BJ (cell line): ENCODE results near the gene MRM1. TPM values are rescaled to one million over a fixed set of nuclear protein-coding genes. Genes with fewer than 3 reads are reported as not detected.

Experiments
- CTCF ChIA-PET: fragments of 350-600 bp; formaldehyde crosslinking; extraction: SDS; loops from one replicate; lab custom pipeline; 2021; ENCODE audit warnings: antibody characterized with exemption, inconsistent platforms; lab: Yijun Ruan, JAX
- POLR2A ChIA-PET: fragments of 300-600 bp; sonication (Branson Sonifier 250); formaldehyde crosslinking; extraction: SDS; loops from one replicate; lab custom pipeline; 2021; ENCODE audit warnings: antibody characterized with exemption; lab: Charles Lee
- DNase-seq: peaks from one replicate; pipeline ENCODE4 v3.0.0-alpha.2; 2011; ENCODE audit warnings: low read depth
- H3K27me3 ChIP-seq: 2 replicates; pipeline ENCODE4 v1.6.0; 2011; ENCODE audit warnings: low read length; ENCODE audit not compliant: control insufficient read depth, insufficient read depth
- H3K36me3 ChIP-seq: 2 replicates; pipeline ENCODE4 v1.5.1; 2011; ENCODE audit warnings: low read length; ENCODE audit not compliant: control insufficient read depth, insufficient read depth
- H3K4me3 ChIP-seq: 2 replicates; pipeline ENCODE4 v1.5.1; 2011; ENCODE audit warnings: low read depth, mild to moderate bottlenecking, control low read depth, low read length
- polyA plus RNA-seq: library from polyadenylated mRNA; depleted of rRNA; stranded (reverse); fragments of >200 nt; gene quantifications from 2 replicates; pipeline ENCODE4 v1.2.3, GENCODE V29; 2011
- TF ChIP-seq, protein P1 (sequence below): IDR thresholded peaks from 2 replicates; pipeline ENCODE4 v1.5.1; 2011; ENCODE audit warnings: low read depth, mild to moderate bottlenecking, control low read depth, inconsistent platforms, low read length, moderate library complexity; ENCODE audit not compliant: insufficient read depth

MRM1 gene
- polyA plus RNA-seq, 1 experiment, result 3.9 TPM

DNA sequence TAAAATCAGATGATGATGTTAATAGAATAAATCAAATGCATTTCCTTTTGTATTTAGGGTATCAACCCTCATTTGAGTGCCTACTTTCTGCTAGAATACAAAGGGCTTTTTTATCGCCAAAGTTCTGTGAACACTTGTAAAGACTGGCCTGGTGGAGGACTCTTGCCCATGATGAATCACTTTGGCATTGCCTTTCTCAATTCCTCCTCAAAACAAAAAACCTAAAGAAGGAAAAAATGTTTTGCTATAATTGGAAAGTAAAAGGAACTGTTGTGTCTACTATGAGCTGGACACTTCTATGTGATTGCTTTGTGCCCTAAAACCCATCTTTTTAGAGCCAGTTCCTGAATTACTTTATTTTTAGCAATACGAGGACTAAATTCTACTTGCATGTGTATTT lies 22.7 kb upstream of the MRM1 start:
- TF ChIP-seq, protein P1, sequence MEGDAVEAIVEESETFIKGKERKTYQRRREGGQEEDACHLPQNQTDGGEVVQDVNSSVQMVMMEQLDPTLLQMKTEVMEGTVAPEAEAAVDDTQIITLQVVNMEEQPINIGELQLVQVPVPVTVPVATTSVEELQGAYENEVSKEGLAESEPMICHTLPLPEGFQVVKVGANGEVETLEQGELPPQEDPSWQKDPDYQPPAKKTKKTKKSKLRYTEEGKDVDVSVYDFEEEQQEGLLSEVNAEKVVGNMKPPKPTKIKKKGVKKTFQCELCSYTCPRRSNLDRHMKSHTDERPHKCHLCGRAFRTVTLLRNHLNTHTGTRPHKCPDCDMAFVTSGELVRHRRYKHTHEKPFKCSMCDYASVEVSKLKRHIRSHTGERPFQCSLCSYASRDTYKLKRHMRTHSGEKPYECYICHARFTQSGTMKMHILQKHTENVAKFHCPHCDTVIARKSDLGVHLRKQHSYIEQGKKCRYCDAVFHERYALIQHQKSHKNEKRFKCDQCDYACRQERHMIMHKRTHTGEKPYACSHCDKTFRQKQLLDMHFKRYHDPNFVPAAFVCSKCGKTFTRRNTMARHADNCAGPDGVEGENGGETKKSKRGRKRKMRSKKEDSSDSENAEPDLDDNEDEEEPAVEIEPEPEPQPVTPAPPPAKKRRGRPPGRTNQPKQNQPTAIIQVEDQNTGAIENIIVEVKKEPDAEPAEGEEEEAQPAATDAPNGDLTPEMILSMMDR, result no peak
- POLR2A ChIA-PET, result no interaction called here
- Histone ChIP-seq H3K4me3 (no peak overlapping the region), H3K27me3 (no peaks in the 10 kb centered on the region), H3K36me3 (peaks cover 17% of the 10 kb centered on the region)
- DNase-seq, result no peak
- CTCF ChIA-PET, result no interaction called here

DNA sequence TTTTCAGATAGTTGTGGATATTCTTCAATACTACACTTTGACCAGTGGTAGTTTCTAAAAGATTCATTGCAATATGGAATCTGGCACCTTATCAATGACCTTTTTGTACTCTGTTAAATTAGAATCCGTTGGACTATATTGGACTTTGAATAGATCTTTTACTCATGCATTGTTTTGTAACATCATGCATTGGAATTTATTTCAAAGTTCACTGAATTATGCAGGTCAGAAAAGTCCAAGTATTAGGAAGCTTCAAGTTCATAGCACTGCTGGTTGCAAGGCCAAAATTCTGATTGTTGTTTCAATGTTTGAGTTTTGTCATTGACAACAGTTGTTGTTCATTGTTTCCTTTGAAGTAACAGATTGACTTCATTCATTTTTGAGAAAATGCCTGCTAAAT lies 17.6 kb upstream of the MRM1 start:
- ChIA-PET POLR2A (no interaction called here), CTCF (no interaction called here)
- no peak for DNase-seq
- TF ChIP-seq, protein P1, result no peak
- peaks cover 24% of the 10 kb centered on the region for H3K36me3 ChIP-seq
- H3K27me3 ChIP-seq, result no peaks in the 10 kb centered on the region
- no peak overlapping the region for H3K4me3 ChIP-seq

DNA sequence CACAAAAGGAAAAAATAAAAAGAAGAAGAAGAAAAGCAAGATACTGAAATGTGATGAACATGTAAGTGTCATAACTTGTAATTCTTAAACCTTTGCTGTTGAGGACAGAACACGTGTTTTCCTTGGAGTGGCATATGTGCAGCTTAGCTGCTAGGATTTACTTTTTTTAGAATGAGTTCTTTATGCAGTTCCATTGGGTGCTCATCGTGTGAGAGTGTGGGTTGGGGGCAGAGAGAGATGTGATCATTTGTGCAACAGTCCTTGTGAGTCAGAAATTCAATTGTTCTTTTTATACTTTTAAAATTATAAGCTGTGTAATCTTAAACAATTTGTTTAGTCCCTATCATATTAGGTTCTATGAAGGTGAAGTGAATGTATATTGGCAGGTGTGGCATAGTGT lies 15.2 kb upstream of the MRM1 start:
- Histone ChIP-seq H3K4me3 (no peak overlapping the region), H3K36me3 (peaks cover 16% of the 10 kb centered on the region), H3K27me3 (no peaks in the 10 kb centered on the region)
- no peak for DNase-seq
- CTCF ChIA-PET, result interaction anchor here (1.6 to 1.8 kb wide), 2 partner anchors 16 to 18 kb away, joined by 3 to 10 read pairs; partner anchors contain the start of gene MRM1
- TF ChIP-seq, protein P1, result no peak
- POLR2A ChIA-PET, result no interaction called here

DNA sequence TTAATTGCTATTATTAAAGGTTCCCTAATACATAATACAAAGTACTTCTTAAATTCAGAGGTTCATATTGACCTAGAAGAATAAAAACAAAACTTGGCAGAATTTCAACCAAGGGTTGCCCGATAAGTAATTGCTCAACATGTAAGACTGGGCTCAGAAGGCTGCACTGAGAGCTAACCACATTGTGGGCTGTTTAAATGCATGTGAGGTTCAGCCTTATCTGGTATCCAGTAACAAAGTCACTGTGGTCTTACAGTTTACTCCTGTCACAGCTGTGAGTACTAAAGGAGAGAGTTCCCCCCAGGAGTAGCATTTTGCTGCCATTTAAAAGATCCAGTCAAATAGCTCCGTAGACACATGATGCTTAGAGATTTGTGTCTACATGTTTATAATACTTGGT lies 11.3 kb upstream of the MRM1 start:
- TF ChIP-seq, protein P1, result no peak
- H3K4me3 ChIP-seq, result no peak overlapping the region
- no peak for DNase-seq
- ChIA-PET POLR2A (no interaction called here), CTCF (interaction anchor here (0.7 to 1.0 kb wide), 2 partner anchors 13 to 14 kb away, joined by 3 to 4 read pairs; no protein-coding TSS in a partner anchor)
- no peaks in the 10 kb centered on the region for H3K27me3 ChIP-seq
- peaks cover 10% of the 10 kb centered on the region for H3K36me3 ChIP-seq

DNA sequence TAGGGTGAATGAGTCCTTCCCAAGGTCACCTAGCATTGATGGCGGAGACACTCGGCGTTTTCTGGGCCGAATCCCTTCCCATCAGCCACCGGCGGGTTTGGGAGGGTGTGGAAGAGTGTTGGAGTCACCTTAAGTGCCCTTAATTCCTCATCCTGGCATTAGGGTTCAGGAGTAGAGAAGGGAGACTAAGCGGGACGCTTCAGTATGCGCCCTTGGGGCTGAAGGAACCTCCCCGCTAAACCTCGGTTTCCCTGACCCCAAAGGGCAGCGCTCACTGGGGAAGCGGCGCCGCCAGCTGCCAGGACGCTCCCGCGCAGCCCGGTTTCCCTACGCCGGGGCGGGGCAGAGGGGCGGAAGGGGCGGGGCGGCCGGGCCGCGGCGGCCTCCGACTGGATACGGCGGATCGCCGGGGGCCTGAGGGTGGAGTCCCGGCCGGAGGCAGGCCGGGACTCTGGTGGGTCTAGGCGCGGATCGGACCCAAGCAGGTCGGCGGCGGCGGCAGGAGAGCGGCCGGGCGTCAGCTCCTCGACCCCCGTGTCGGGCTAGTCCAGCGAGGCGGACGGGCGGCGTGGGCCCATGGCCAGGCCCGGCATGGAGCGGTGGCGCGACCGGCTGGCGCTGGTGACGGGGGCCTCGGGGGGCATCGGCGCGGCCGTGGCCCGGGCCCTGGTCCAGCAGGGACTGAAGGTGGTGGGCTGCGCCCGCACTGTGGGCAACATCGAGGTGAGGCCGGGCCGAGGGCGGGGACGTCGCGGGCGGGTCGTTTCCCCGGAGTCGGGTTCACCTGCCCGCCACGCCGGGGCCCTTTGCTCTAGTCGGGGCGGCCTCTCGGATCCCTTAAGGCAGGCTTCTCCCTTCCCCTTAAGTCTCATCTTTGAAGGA lies 9.7 kb upstream of the MRM1 start, which contains the start of gene DHRS11:
Gene DHRS11, plus strand, starts transcription at position 446 of the 882 bp plus-strand sequence. Its CDS starts 131 bp downstream, at position 577.
- POLR2A ChIA-PET, result no interaction called here
- CTCF ChIA-PET, result interaction anchor here (0.5 to 2.8 kb wide), 3 partner anchors 9 to 618 kb away, joined by 3 to 24 read pairs (median 3); partner anchors contain the start of gene MRM1
- Histone ChIP-seq H3K27me3 (no peaks in the 10 kb centered on the region), H3K36me3 (peaks cover 10% of the 10 kb centered on the region), H3K4me3 (peak within 1 kb of the TSS; percentile 66)
- TF ChIP-seq, protein P1, result 0 out of 2 replicates have a peak, but pooled peaks have one; percentile 5
- DNase-seq, result no peak
